GM12878 (cell line): ENCODE data around the gene L1TD1. TPM values are rescaled to one million over a fixed set of nuclear protein-coding genes. Genes with fewer than 3 reads are reported as not detected.

Experiments
- ATAC-seq: fragments of 200-7000 bp; cut with Tn5 transposase; 3 replicates; pipeline ENCODE4 v1.9.1; 2020; ENCODE audit warnings: mild to moderate bottlenecking, moderate library complexity
- BruUV-seq: library from RNA; stranded (reverse); fragments of 400-500 nt; replicated peaks from 2 replicates; lab custom pipeline; 2021; lab: Mats Ljungman, UMichigan
- CTCF ChIA-PET: fragments of 300-600 bp; sonication (Branson Sonifier 250); formaldehyde crosslinking; extraction: SDS; loops from one replicate; lab custom pipeline; 2021; ENCODE audit warnings: inconsistent platforms; lab: Yijun Ruan, JAX
- POLR2A ChIA-PET: fragments of 350-600 bp; formaldehyde crosslinking; extraction: SDS; loops from one replicate; lab custom pipeline; 2021; ENCODE audit warnings: inconsistent platforms; lab: Charles Lee
- RAD21 ChIA-PET: fragments of 300-600 bp; sonication (Branson Sonifier 250); formaldehyde crosslinking; loops from one replicate; lab custom pipeline; 2023; ENCODE audit warnings: antibody characterized with exemption; ENCODE audit not compliant: unreplicated experiment; lab: Charles Lee
- SMC1A ChIA-PET: fragments of 300-600 bp; sonication (Branson Sonifier 250); formaldehyde crosslinking; loops from one replicate; lab custom pipeline; 2023; ENCODE audit not compliant: unreplicated experiment, uncharacterized antibody; lab: Charles Lee
- DNase-seq: peaks from one replicate; pipeline ENCODE4 v3.0.0-alpha.2; 2011; ENCODE audit warnings: low read depth, low spot score
- FAIRE-seq: peaks from 3 replicates; lab custom pipeline; 2011; peaks lifted over from hg19 to GRCh38; lab: Jason Lieb, UNC
- H2AFZ ChIP-seq: 2 replicates; pipeline ENCODE4 v1.6.0; 2011; ENCODE audit warnings: low read depth, low read length, control low read depth; ENCODE audit not compliant: control insufficient read depth
- H3K27ac ChIP-seq: 2 replicates; pipeline ENCODE4 v1.5.1; 2011; ENCODE audit warnings: control low read depth; ENCODE audit not compliant: control insufficient read depth, insufficient read depth
- H3K27me3 ChIP-seq, 2 experiments: replicated peaks in 1 of 2; 2 replicates each; pipeline versions ENCODE4 v1.6.0 to v1.6.1; 2011; ENCODE audit warnings: low read length in 1 of 2; ENCODE audit not compliant: control insufficient read depth in 2 of 2, insufficient read depth in 2 of 2
- H3K36me3 ChIP-seq, 2 experiments: 2 replicates each; pipeline ENCODE4 v1.5.1; 2011; ENCODE audit warnings: low read length in 1 of 2; ENCODE audit not compliant: control insufficient read depth in 2 of 2, insufficient read depth in 2 of 2
- H3K4me1 ChIP-seq: 2 replicates; pipeline ENCODE4 v1.6.1; 2011; ENCODE audit warnings: mild to moderate bottlenecking, low read length, moderate library complexity, mixed read lengths; ENCODE audit not compliant: control insufficient read depth, insufficient read depth
- H3K4me2 ChIP-seq: 2 replicates; pipeline ENCODE4 v1.6.0; 2011; ENCODE audit warnings: control low read depth; ENCODE audit not compliant: control insufficient read depth, insufficient read depth
- H3K4me3 ChIP-seq: fragments of 200-600 bp; sonication (generic); 2 replicates; pipeline ENCODE4 v1.5.1; 2016
- H3K79me2 ChIP-seq: 2 replicates; pipeline ENCODE4 v1.6.0; 2011; ENCODE audit warnings: low read length; ENCODE audit not compliant: control insufficient read depth, insufficient read depth
- H3K9ac ChIP-seq: 2 replicates; pipeline ENCODE4 v1.8.0; 2011; ENCODE audit warnings: low read length, control low read depth, mixed read lengths; ENCODE audit not compliant: control insufficient read depth, insufficient read depth
- H3K9me3 ChIP-seq: replicated peaks from 3 replicates; pipeline ENCODE4 v1.5.1; 2011; ENCODE audit warnings: mild to moderate bottlenecking, low read length; ENCODE audit not compliant: control insufficient read depth, insufficient read depth
- H4K20me1 ChIP-seq: 2 replicates; pipeline ENCODE4 v1.6.0; 2011; ENCODE audit not compliant: control insufficient read depth, insufficient read depth
- FOXM1 ChIP-seq: IDR thresholded peaks from 2 replicates; pipeline ENCODE4 v1.6.1; 2012; ENCODE audit warnings: low read depth, mild to moderate bottlenecking, inconsistent platforms, low read length, moderate library complexity
- IRF5 ChIP-seq: fragments of 450-650 bp; IDR thresholded peaks from 2 replicates; pipeline ENCODE4 v1.6.1; 2017; ENCODE audit warnings: borderline replicate concordance
- LARP7 ChIP-seq: fragments of 450-650 bp; IDR thresholded peaks from 2 replicates; pipeline ENCODE4 v1.6.1; 2017; ENCODE audit warnings: mild to moderate bottlenecking
- NR2C1 ChIP-seq: fragments of 450-650 bp; IDR thresholded peaks from 2 replicates; pipeline ENCODE4 v1.6.1; 2017; ENCODE audit warnings: antibody characterized with exemption, mild to moderate bottlenecking, moderate library complexity
- NRF1 ChIP-seq: conservative IDR thresholded peaks from 2 replicates; pipeline ENCODE4 v1.6.1; 2011; ENCODE audit warnings: mild to moderate bottlenecking, low read depth, low read length, improper control_type of control experiment
- PML ChIP-seq: IDR thresholded peaks from 2 replicates; pipeline ENCODE4 v1.6.1; 2012; ENCODE audit warnings: low read length, inconsistent platforms
- RCOR1 ChIP-seq: conservative IDR thresholded peaks from 2 replicates; pipeline ENCODE4 v1.6.1; 2012; ENCODE audit warnings: low read depth, low read length, improper control_type of control experiment
- SMAD5 ChIP-seq: IDR thresholded peaks from 2 replicates; pipeline ENCODE4 v1.6.1; 2016; ENCODE audit warnings: antibody characterized with exemption, low read depth
- SP1 ChIP-seq: IDR thresholded peaks from one replicate; pipeline ENCODE4 v1.6.1; 2011; ENCODE audit warnings: low read depth, low read length
- WGBS: methylation state at CpG from one replicate; pipeline ENCODE4 v1.1.6; 2016; ENCODE audit warnings: low lambda C conversion rate; ENCODE audit not compliant: insufficient replicate concordance, insufficient coverage; ENCODE audit errors: missing lambda C conversion rate; 5-methylcytosine and 5-hydroxymethylcytosine counted together
- in situ Hi-C: fragments of 300-500 bp; cut with MboI; formaldehyde crosslinking; loops from 9 replicates; pipeline ENCODE4 v1.14.3; 2018; ENCODE audit warnings: mixed read lengths
- intact Hi-C: fragments of 100-400 bp; cut with micrococcal nuclease; formaldehyde crosslinking; loops from one replicate; pipeline ENCODE4 v1.14.2; 2022; ENCODE audit not compliant: unreplicated experiment
- polyA plus RNA-seq, 11 experiments: library from polyadenylated mRNA; depleted of rRNA in 4 of 11; unstranded in 6 of 11; stranded (reverse) in 5 of 11; fragments of >200 nt; fragmentation: Nextera tagmentation in 4 of 11; fragmentation: Illumina TruSeq in 1 of 11; extraction: Ambion mirVana in 4 of 11; extraction: Trizol in 1 of 11; gene quantifications; 1 replicate in 1 of 11; 2 replicates in 10 of 11; pipeline versions ENCODE4 v1.2.1 to v1.2.3, GENCODE V29; 2011 to 2016; ENCODE audit warnings: inconsistent platforms in 2 of 11, missing spikeins in 2 of 11, low read depth in 1 of 11
- total RNA-seq, 4 experiments: library from RNA; depleted of rRNA in 3 of 4; stranded (reverse); fragments of >200 nt in 3 of 4; fragmentation: Illumina TruSeq in 1 of 4; extraction: Trizol in 1 of 4; gene quantifications; 2 replicates each; pipeline versions ENCODE4 v1.2.1 to v1.2.3, GENCODE V29; 2013 to 2021
- TF ChIP-seq, protein P1 (sequence below): fragments of 150-350 bp; IDR thresholded peaks from 2 replicates; pipeline ENCODE4 v1.6.1; 2016; ENCODE audit warnings: low read depth, low read length

The L1TD1 gene
- total and polyA plus RNA-seq, 10 of the 15 experiments (the other 5 are each of a cell fraction or from before 2014, with no cell fraction given), result 0.07 to 0.31 (median 0.21) TPM; not detected in 7

DNA sequence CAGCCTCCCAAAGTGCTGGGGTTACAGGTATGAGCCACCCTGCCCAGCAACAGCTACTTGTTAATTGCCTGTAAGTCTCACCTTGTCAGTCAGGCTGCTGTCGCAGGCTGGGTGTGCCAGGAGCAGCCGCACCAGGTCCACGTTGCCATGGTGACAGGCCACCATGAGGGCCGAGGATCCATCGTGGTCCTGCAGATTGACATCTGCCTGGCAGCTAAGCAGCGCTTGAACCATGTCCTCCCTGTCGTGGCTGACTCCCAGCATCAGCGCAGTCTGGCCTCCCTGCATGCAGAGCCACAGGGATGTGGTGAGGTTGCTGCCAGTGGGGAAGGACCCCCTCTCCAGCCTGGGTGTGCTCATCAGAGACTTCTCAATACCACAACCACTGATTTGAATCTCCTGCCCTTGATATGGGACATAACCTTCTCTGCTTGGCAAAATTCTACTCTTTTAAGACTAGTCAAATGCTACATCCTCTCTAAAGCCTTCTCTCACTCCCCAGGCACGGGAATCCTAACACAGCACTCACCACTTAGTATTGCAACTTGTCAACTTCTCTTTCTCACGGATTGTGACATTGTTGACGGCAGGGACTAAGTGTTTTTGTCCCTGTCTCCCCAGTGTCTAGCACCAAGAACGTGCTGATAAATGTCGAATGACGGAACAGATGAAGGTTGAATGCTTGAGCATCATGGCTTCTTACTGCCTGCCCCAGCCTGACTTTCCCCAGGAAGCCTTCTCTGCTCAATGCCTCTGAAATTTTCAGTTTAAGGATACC, 52.9 kb downstream of the L1TD1 start:
- Histone ChIP-seq H2AFZ (no peak overlapping the region), H3K27ac (no peak overlapping the region), H3K36me3 (no peaks in the 10 kb centered on the region), H3K4me1 (no peaks in the 10 kb centered on the region), H3K9me3 (no peaks in the 10 kb centered on the region), H3K79me2 (no peaks in the 10 kb centered on the region), H3K27me3 (peaks cover 2 to 3% of the 10 kb centered on the region in 2 experiments; a peak in 3 of 4 replicates), H3K4me3 (no peak overlapping the region), H4K20me1 (no peaks in the 10 kb centered on the region), H3K4me2 (no peak overlapping the region), H3K9ac (no peak overlapping the region)
- 31% methylated on average over 14 of the region's 14 CpGs for WGBS
- RAD21 ChIA-PET, result no interaction called here
- ATAC-seq (no peak), DNase-seq (no peak), FAIRE-seq (no peak)
- in situ Hi-C loops (no loop called here), intact Hi-C loops (no loop called here)
- CTCF ChIA-PET, result interaction anchor here (0.8 kb wide), 1 partner anchor 83 kb away, joined by 3 read pairs; no protein-coding TSS in a partner anchor
- POLR2A ChIA-PET, result no interaction called here
- TF ChIP-seq LARP7 (no peak), NRF1 (no peak), FOXM1 (no peak), SP1 (no peak), PML (no peak), IRF5 (no peak), RCOR1 (no peak), NR2C1 (no peak), SMAD5 (no peak)
- TF ChIP-seq, protein P1, sequence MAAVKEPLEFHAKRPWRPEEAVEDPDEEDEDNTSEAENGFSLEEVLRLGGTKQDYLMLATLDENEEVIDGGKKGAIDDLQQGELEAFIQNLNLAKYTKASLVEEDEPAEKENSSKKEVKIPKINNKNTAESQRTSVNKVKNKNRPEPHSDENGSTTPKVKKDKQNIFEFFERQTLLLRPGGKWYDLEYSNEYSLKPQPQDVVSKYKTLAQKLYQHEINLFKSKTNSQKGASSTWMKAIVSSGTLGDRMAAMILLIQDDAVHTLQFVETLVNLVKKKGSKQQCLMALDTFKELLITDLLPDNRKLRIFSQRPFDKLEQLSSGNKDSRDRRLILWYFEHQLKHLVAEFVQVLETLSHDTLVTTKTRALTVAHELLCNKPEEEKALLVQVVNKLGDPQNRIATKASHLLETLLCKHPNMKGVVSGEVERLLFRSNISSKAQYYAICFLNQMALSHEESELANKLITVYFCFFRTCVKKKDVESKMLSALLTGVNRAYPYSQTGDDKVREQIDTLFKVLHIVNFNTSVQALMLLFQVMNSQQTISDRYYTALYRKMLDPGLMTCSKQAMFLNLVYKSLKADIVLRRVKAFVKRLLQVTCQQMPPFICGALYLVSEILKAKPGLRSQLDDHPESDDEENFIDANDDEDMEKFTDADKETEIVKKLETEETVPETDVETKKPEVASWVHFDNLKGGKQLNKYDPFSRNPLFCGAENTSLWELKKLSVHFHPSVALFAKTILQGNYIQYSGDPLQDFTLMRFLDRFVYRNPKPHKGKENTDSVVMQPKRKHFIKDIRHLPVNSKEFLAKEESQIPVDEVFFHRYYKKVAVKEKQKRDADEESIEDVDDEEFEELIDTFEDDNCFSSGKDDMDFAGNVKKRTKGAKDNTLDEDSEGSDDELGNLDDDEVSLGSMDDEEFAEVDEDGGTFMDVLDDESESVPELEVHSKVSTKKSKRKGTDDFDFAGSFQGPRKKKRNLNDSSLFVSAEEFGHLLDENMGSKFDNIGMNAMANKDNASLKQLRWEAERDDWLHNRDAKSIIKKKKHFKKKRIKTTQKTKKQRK, result no peak
- SMC1A ChIA-PET, result no interaction called here
- BruUV-seq, result no TSS peak
